Upper lobe of left lung (tissue), 4 donors: ENCODE measurements around the gene IDH3B.

ENCODE experiments used
- CTCF ChIP-seq, 6 experiments: fragments of 450-650 bp in 4 of 6; fragments of 200-600 bp in 2 of 6; sonication (generic) in 2 of 6; IDR thresholded peaks; one replicate each; pipeline ENCODE4 v1.5.1; 2016 to 2019; ENCODE audit warnings: antibody characterized with exemption in 6 of 6
- POLR2A ChIP-seq, 4 donors: fragments of 450-650 bp; IDR thresholded peaks; one replicate each; pipeline ENCODE4 v1.5.1; 2016 to 2017; ENCODE audit warnings: antibody characterized with exemption in 4 of 4, mild to moderate bottlenecking in 2 of 4
- POLR2AphosphoS5 ChIP-seq, 2 donors: sonication (generic); formaldehyde crosslinking; IDR thresholded peaks; one replicate each; pipeline ENCODE4 v1.5.1; 2017; ENCODE audit warnings: antibody characterized with exemption in 2 of 2

GRCh38 chr20:2610326-2610725 lies 53.7 kb downstream of the IDH3B start:
- TF ChIP-seq CTCF (IDR thresholded peaks at IDR 0.05) (no peak), POLR2A (IDR thresholded peaks at IDR 0.05) (no peak), POLR2AphosphoS5 (IDR thresholded peaks at IDR 0.05) (no peak)
